CD14-positive monocyte (primary cell): ENCODE data around the gene PLPPR3. TPM values are rescaled to one million over a fixed set of nuclear protein-coding genes. Genes with fewer than 3 reads are reported as not detected.
A peak's percentile ranks its signal among the peaks of the same experiment; 100 is the strongest.

Source experiments
- DNase-seq, 3 donors: peaks; one replicate each; pipeline ENCODE4 v3.0.0-alpha.2; 2011 to 2022
- H2AFZ ChIP-seq: 2 replicates; pipeline ENCODE4 v1.6.0; 2012; ENCODE audit warnings: mild to moderate bottlenecking, low read depth, low read length, inconsistent platforms; ENCODE audit not compliant: insufficient read depth, poor library complexity, severe bottlenecking
- H3K27ac ChIP-seq, 2 donors: 1 replicate in 1 of 2; 2 replicates in 1 of 2; pipeline ENCODE4 v1.5.1; 2012 to 2013; ENCODE audit warnings: low read length in 2 of 2, control low read depth in 1 of 2, inconsistent platforms in 1 of 2, low read depth in 1 of 2, mild to moderate bottlenecking in 1 of 2
- H3K27me3 ChIP-seq, 2 donors: one replicate each; pipeline versions ENCODE4 v1.6.0 to v1.6.1; 2011 to 2013; ENCODE audit warnings: low read length in 2 of 2; ENCODE audit not compliant: control insufficient read depth in 2 of 2, insufficient read depth in 2 of 2
- H3K36me3 ChIP-seq, 2 donors: replicated peaks in 1 of 2; 1 replicate in 1 of 2; 2 replicates in 1 of 2; pipeline versions ENCODE4 v1.5.1 to v1.6.1; 2012 to 2013; ENCODE audit warnings: low read length in 2 of 2, control low read depth in 1 of 2, inconsistent platforms in 1 of 2, mild to moderate bottlenecking in 1 of 2; ENCODE audit not compliant: insufficient read depth in 2 of 2, control insufficient read depth in 1 of 2
- H3K4me1 ChIP-seq, 2 donors: 1 replicate in 1 of 2; 2 replicates in 1 of 2; pipeline versions ENCODE4 v1.5.1 to v1.6.1; 2012 to 2013; ENCODE audit warnings: low read length in 2 of 2, control low read depth in 1 of 2, inconsistent platforms in 1 of 2, mild to moderate bottlenecking in 1 of 2, moderate library complexity in 1 of 2; ENCODE audit not compliant: insufficient read depth in 2 of 2, control insufficient read depth in 1 of 2
- H3K4me2 ChIP-seq: replicated peaks from 2 replicates; pipeline ENCODE3; 2012; ENCODE audit warnings: low read length, moderate library complexity, mild to moderate bottlenecking; ENCODE audit not compliant: poor library complexity, severe bottlenecking; ENCODE audit errors: extremely low read depth
- H3K4me3 ChIP-seq, 3 experiments: fragments of 200-600 bp in 1 of 3; sonication (generic) in 1 of 3; replicated peaks in 1 of 3; 1 replicate in 2 of 3; 2 replicates in 1 of 3; pipeline ENCODE4 v1.5.1; 2011 to 2013; ENCODE audit warnings: low read length in 3 of 3, mild to moderate bottlenecking in 3 of 3, control low read depth in 2 of 3, low read depth in 2 of 3, inconsistent platforms in 1 of 3, moderate library complexity in 1 of 3
- H3K79me2 ChIP-seq: 2 replicates; pipeline ENCODE4 v1.6.0; 2012; ENCODE audit warnings: mild to moderate bottlenecking, control low read depth, inconsistent platforms, low read length, moderate library complexity; ENCODE audit not compliant: insufficient read depth
- H3K9ac ChIP-seq: 2 replicates; pipeline ENCODE4 v1.6.0; 2017; ENCODE audit warnings: low read length, mild to moderate bottlenecking; ENCODE audit not compliant: insufficient read depth, poor library complexity, severe bottlenecking
- H3K9me3 ChIP-seq, 2 donors: replicated peaks in 1 of 2; 1 replicate in 1 of 2; 2 replicates in 1 of 2; pipeline versions ENCODE4 v1.5.1 to v1.6.1; 2012 to 2013; ENCODE audit warnings: low read length in 2 of 2, control low read depth in 1 of 2; ENCODE audit not compliant: control insufficient read depth in 1 of 2, insufficient read depth in 1 of 2
- H4K20me1 ChIP-seq: 2 replicates; pipeline ENCODE4 v1.6.0; 2012; ENCODE audit warnings: mild to moderate bottlenecking, low read length, control low read depth, moderate library complexity; ENCODE audit not compliant: insufficient read depth
- H3K27ac Mint-ChIP-seq, 7 donors: one replicate each; pipeline ENCODE4 v1.8.0; 2020; ENCODE audit warnings: mild to moderate bottlenecking in 7 of 7, mixed read lengths in 7 of 7, moderate library complexity in 6 of 7, inconsistent platforms in 2 of 7
- H3K27me3 Mint-ChIP-seq, 3 donors: one replicate each; pipeline ENCODE4 v1.8.0; 2021 to 2022; ENCODE audit warnings: low read depth in 3 of 3, mild to moderate bottlenecking in 3 of 3, mixed read lengths in 3 of 3, moderate library complexity in 3 of 3, inconsistent platforms in 1 of 3
- H3K36me3 Mint-ChIP-seq, 2 donors: one replicate each; pipeline ENCODE4 v1.8.0; 2020; ENCODE audit warnings: mixed read lengths in 2 of 2, inconsistent platforms in 1 of 2, mild to moderate bottlenecking in 1 of 2
- H3K4me1 Mint-ChIP-seq: one replicate; pipeline ENCODE4 v1.8.0; 2020; ENCODE audit warnings: mild to moderate bottlenecking, mixed read lengths
- H3K4me3 Mint-ChIP-seq, 2 donors: one replicate each; pipeline ENCODE4 v1.8.0; 2020; ENCODE audit warnings: mild to moderate bottlenecking in 2 of 2, mixed read lengths in 2 of 2, moderate library complexity in 1 of 2
- H3K9me3 Mint-ChIP-seq, 7 donors: one replicate each; pipeline ENCODE4 v1.8.0; 2020 to 2022; ENCODE audit warnings: mixed read lengths in 7 of 7, mild to moderate bottlenecking in 6 of 7, moderate library complexity in 6 of 7, inconsistent platforms in 2 of 7
- WGBS: methylation state at CpG from one replicate; pipeline ENCODE4 v1.1.5; 2013; ENCODE audit warnings: missing lambda C conversion rate; ENCODE audit not compliant: insufficient coverage; 5-methylcytosine and 5-hydroxymethylcytosine counted together
- intact Hi-C, 2 donors: fragments of 100-400 bp; cut with micrococcal nuclease; formaldehyde crosslinking; loops; one replicate each; pipeline versions ENCODE4 v1.15.0 to v1.15.1; 2023
- polyA minus RNA-seq: library from RNA; depleted of rRNA, polyadenylated mRNA; stranded (reverse); fragments of >200 nt; gene quantifications from 2 replicates; pipeline ENCODE4 v1.2.3, GENCODE V29; 2012
- polyA plus RNA-seq, 3 donors: library from polyadenylated mRNA; depleted of rRNA in 1 of 3; unstranded in 2 of 3; stranded (reverse) in 1 of 3; fragments of 300-500 nt in 2 of 3; fragments of >200 nt in 1 of 3; fragmentation: Illumina TruSeq in 2 of 3; gene quantifications; 1 replicate in 2 of 3; 2 replicates in 1 of 3; pipeline ENCODE4 v1.2.3, GENCODE V29; 2012 to 2021
- total RNA-seq, 12 experiments: library from RNA in 1 of 12; stranded (reverse) in 1 of 12; fragments of 120-200 nt in 1 of 12; gene quantifications; one replicate each; pipeline ENCODE4 v1.2.4 and lab custom pipeline; 2013 to 2026; ENCODE audit warnings: mixed read lengths in 6 of 12, inconsistent platforms in 1 of 12
- TF ChIP-seq, protein P1 (sequence below): fragments of 200-600 bp; IDR thresholded peaks from one replicate; pipeline ENCODE4 v1.8.0; 2022; ENCODE audit warnings: antibody characterized with exemption, mild to moderate bottlenecking

PLPPR3 gene, protein sequence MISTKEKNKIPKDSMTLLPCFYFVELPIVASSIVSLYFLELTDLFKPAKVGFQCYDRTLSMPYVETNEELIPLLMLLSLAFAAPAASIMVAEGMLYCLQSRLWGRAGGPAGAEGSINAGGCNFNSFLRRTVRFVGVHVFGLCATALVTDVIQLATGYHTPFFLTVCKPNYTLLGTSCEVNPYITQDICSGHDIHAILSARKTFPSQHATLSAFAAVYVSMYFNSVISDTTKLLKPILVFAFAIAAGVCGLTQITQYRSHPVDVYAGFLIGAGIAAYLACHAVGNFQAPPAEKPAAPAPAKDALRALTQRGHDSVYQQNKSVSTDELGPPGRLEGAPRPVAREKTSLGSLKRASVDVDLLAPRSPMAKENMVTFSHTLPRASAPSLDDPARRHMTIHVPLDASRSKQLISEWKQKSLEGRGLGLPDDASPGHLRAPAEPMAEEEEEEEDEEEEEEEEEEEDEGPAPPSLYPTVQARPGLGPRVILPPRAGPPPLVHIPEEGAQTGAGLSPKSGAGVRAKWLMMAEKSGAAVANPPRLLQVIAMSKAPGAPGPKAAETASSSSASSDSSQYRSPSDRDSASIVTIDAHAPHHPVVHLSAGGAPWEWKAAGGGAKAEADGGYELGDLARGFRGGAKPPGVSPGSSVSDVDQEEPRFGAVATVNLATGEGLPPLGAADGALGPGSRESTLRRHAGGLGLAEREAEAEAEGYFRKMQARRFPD
- total RNA-seq (2013), result 0.06 TPM
- polyA plus RNA-seq (1 to 10 TPM in 1 of 3 donors, not detected in 2; 1.2 TPM), polyA minus RNA-seq (0.28 and 0.64 TPM in 2 replicates), total RNA-seq (lab: John Stamatoyannopoulos, UW) (0 to 0.70 (median 0.12) reads per million in 11 experiments)

DNA sequence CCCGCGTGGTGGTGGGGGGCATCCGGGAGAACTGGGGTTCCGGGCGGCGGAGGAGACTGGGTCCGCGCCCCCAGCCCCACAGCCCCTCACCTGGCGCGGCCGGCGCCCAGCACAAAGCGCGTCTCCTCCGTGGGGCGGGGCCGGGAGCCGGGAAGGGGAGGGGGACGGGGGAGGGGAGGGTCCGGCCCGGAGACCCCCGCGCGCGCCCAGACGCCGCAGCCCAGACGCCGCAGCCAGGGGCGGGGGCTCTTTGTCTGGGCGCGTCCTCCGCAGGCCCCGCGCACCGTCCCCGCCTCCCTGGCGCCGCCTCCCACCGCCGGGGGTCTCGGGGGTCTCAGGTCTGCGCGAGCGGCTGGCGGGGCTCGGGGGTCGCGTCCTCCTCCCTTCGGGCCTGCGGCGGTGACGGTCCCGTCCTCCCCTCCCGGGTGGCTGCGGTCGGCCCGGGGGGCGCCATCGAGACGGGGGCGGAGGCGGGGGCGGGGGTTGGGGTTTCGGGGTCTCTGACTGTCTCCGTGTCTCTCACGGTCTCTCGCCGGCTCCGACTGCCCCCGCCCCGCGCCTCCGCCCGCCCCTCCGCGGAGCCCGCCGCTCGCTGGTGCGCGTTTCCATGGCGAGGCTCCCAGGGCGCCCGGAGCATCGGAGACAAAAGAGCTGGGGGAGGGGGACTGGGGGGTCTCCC is at the start of gene PLPPR3:
TSS of gene PLPPR3 (minus strand) at position 131 of the 679 bp plus-strand sequence. CDS start 396 bp downstream, outside the sequence.
- Mint-ChIP-seq H3K4me1 (peaks cover 41% of the 10 kb centered on the region), H3K36me3 (no peaks in the 10 kb centered on the region), H3K9me3 (no peaks in the 10 kb centered on the region), H3K27me3 (peaks cover 3 to 7% (median 5%) of the 10 kb centered on the region in 3 donors), H3K27ac (peak within 1 kb of the TSS in 1 of 7 donors; percentile 13), H3K4me3 (peak within 1 kb of the TSS; percentile 78 to 79)
- Histone ChIP-seq H3K79me2 (peaks cover 52% of the 10 kb centered on the region), H3K4me2 (peak within 1 kb of the TSS; percentile 86), H3K4me3 (peak within 1 kb of the TSS; percentile 34 to 75 (median 35)), H3K9me3 (no peaks in the 10 kb centered on the region), H4K20me1 (no peaks in the 10 kb centered on the region), H3K4me1 (peaks cover 44 to 46% of the 10 kb centered on the region in 2 donors), H3K27me3 (no peaks in the 10 kb centered on the region), H3K36me3 (no peaks in the 10 kb centered on the region), H3K9ac (peak within 1 kb of the TSS; percentile 59), H3K27ac (no peak within 1 kb of the TSS), H2AFZ (peak within 1 kb of the TSS; percentile 81)
- no peak for DNase-seq
- TF ChIP-seq, protein P1, sequence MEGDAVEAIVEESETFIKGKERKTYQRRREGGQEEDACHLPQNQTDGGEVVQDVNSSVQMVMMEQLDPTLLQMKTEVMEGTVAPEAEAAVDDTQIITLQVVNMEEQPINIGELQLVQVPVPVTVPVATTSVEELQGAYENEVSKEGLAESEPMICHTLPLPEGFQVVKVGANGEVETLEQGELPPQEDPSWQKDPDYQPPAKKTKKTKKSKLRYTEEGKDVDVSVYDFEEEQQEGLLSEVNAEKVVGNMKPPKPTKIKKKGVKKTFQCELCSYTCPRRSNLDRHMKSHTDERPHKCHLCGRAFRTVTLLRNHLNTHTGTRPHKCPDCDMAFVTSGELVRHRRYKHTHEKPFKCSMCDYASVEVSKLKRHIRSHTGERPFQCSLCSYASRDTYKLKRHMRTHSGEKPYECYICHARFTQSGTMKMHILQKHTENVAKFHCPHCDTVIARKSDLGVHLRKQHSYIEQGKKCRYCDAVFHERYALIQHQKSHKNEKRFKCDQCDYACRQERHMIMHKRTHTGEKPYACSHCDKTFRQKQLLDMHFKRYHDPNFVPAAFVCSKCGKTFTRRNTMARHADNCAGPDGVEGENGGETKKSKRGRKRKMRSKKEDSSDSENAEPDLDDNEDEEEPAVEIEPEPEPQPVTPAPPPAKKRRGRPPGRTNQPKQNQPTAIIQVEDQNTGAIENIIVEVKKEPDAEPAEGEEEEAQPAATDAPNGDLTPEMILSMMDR, result no peak
- WGBS, result under 1% methylated on average over 49 of the region's 86 CpGs
- intact Hi-C loops, result no loop called here

DNA sequence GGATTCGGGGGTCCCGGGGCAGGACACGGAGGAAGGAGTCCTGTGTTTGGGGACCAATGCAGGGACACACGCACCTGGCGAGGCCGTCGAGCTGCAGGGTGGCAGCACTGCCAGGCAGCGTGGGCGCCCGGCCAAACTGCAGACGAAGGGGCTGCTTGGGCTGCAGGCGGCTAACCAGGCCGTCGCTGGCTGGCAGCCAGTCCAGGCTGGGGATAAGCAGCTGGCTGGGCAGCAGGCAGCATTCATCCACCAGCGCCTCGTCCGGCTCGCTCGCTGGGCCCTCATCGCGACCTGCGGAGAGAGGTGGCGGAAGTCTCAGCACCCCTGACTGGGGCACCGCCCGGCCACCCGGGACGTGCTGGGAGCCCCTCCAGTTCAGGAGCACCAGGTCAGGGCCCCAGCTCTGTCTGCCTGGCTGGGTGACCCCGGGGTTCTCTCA is 49.2 kb upstream of the PLPPR3 start:
- Mint-ChIP-seq H3K4me1 (peaks cover 6% of the 10 kb centered on the region), H3K9me3 (no peaks in the 10 kb centered on the region), H3K4me3 (no peak overlapping the region), H3K36me3 (peaks cover 33 to 55% of the 10 kb centered on the region in 2 donors), H3K27ac (no peak overlapping the region), H3K27me3 (peaks cover 0 to 3% (median 2%) of the 10 kb centered on the region in 3 donors)
- peaks cover 8 to 10% of the 10 kb centered on the region in 2 donors for H3K4me1 ChIP-seq
- WGBS, result 98% methylated on average over 27 of the region's 28 CpGs
- intact Hi-C loops, result no loop called here
- no peaks in the 10 kb centered on the region for H3K79me2 ChIP-seq
- TF ChIP-seq, protein P1, result no peak
- no peak overlapping the region for H3K4me3 ChIP-seq
- DNase-seq, result no peak
- H3K9ac ChIP-seq, result no peak overlapping the region
- no peak overlapping the region for H3K27ac ChIP-seq
- no peak overlapping the region for H3K4me2 ChIP-seq
- peaks cover 0 to 6% of the 10 kb centered on the region in 2 donors for H3K27me3 ChIP-seq
- no peaks in the 10 kb centered on the region for H3K9me3 ChIP-seq
- peaks cover 10 to 29% of the 10 kb centered on the region in 2 donors for H3K36me3 ChIP-seq
- no peak overlapping the region for H2AFZ ChIP-seq
- H4K20me1 ChIP-seq, result peaks cover 44% of the 10 kb centered on the region
